HG03039 (cell line): ENCODE measurements around the gene AK8.
A peak's percentile ranks its signal among the peaks of the same experiment; 100 is the strongest.

ENCODE experiments used
- ATAC-seq: cut with Tn5 transposase; IDR thresholded peaks from one replicate; pipeline ENCODE4 v1.9.1; 2021; ENCODE audit warnings: mild to moderate bottlenecking, moderate library complexity; ENCODE audit not compliant: unreplicated experiment

AK8 gene

DNA sequence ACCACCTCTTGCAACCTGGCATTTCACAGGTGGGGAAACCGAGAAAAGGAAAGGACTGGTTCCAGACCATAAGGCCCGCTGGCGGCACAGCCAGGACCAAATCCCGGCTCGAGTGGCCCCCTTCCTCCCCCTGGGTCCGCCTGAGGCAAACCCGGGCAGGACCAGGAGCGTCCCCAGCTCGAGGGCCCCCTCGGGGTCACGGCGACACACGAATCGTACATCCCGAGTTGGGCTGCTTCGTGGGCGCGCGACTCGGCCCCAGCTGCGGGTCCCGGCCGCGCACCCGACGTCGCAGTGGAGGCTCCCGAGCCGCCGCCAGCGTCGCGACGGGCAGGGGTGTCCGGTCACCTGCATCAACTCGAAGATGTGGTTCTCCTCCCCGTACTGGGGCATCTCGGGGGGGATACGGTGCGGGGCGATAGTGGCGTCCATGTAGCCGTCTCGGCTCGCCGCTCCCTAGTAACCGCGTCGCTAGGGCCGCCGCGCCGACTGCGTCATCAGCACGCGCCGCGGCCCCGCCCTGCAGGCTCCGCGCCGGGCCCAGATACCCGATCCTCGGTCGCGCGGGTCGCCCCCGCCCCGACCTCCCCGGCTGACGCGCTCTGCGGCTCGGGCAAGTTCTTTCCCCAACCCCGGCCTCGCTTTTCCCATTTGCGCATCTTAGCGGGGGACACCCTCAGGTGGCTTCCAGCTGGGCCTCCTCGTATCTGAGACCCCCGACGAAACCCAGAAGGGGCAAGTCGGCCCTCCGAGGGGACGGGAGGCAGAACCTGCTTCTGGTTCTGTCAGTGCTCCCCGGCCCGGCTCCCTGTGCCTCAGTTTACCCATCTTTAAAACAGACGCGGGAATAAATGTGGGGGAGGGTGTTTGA lies at the start of gene AK8:
Gene AK8, minus strand, starts transcription at position 461 of the 871 bp plus-strand sequence. Its CDS starts 29 bp downstream, at position 432.
- ATAC-seq, result peak; percentile 60

- no peak for ATAC-seq
These were observed 49.6 kb upstream of the AK8 start for GRCh38 chr9:132927704-132928103.

- ATAC-seq, result no peak
These were observed 45.3 kb upstream of the AK8 start for GRCh38 chr9:132923346-132923902.

GRCh38 chr9:132919614-132920268 lies 41.7 kb upstream of the AK8 start:
- no peak for ATAC-seq

DNA sequence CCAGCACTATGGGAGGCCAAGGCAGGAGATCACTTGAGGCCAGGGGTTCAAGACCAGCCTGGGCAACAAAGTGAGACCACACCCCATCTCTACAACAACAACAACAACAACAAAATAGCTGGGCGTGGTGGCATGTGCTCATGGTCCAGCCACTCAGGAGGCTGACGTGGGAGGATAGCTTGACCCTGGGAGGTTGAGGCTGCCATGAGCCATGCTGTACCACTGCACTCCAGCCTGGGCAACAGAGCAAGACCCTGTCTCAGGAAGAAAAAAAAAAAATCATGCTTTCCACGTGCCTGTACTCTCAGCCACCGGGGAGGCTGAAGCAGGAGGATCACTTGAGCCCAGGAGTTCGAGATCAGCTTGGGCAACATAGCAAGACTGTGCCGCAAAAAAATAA lies 36.8 kb upstream of the AK8 start:
- ATAC-seq, result no peak

DNA sequence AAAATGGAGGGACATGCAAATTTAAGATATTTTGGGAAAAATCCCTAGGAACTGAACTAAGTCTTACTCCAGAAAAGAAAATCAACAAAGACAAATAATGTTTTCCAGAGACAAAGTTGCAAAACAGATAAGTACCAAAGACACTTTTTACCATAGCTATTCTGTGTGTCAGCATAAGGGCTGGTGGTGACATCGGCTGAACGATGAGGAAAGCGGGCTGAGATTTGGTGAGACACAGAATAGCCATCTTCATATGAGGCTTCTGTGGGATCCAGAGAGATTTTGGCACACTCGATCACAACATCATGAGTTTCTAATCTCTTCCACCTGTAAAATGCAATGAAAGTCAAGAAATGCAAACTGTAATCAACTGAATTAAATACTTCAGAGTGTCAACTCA lies 34.0 kb upstream of the AK8 start:
- ATAC-seq, result no peak

DNA sequence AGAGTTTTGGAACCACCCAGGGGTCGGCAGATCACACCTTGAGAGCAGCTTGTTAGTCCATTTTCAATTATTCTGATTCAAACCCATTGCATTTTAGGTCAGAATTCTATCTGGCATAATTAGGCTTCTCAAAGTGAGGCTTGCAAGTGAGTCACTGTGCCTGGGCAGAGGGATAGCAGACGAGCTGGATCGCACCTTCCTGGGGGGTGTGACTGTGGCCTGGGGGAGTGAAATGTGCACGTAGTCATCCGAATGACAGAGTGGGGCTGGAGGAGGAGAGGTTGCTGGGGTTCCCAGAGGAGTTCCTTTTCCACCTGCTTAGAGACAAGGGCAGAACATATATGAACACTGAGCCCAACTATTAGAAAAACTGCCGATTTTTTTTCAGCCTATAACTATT lies 32.3 kb upstream of the AK8 start:
- no peak for ATAC-seq

DNA sequence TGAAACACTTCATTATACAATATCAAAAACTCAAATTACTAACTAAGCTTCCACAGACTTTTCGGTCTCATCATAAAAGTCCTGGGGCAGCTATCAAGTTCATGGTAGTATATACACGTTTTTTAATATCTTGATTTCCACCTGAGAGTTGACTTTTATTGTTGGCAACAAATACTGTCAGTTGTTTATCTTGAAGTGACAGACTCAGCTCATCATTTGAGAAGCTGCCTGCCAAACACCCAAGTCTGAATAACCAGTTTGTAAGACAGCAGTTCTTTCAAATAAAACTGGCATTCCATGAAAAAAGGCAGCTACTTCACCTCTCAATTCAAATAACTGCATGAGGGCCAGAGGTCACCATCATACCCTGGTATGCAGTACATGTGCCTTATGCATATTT lies 31.2 kb upstream of the AK8 start:
- ATAC-seq, result no peak

- no peak for ATAC-seq
These were observed 30.6 kb upstream of the AK8 start for GRCh38 chr9:132908635-132909034.

DNA sequence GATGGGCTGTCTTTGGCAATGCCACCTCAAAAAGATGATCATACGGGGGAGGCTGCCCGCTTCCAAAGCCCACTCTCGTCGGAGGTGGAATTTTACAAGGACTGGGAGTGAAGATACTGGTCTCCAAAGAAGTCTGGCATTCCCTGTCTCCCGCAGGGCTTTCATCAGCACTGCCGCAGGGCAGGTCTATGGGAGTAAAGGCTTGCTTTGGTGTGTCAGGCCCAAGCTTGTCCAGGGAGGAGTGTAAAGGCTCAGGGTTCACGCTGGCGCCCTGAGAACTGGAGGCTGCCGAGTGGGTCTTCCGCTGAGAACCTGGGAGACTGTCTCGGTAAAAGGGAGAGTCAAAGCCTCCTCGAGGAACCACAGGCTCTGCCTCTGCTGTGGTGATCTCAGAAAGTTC lies 27.6 kb upstream of the AK8 start:
- no peak for ATAC-seq

GRCh38 chr9:132903574-132904492 lies 25.7 kb upstream of the AK8 start:
- no peak for ATAC-seq

DNA sequence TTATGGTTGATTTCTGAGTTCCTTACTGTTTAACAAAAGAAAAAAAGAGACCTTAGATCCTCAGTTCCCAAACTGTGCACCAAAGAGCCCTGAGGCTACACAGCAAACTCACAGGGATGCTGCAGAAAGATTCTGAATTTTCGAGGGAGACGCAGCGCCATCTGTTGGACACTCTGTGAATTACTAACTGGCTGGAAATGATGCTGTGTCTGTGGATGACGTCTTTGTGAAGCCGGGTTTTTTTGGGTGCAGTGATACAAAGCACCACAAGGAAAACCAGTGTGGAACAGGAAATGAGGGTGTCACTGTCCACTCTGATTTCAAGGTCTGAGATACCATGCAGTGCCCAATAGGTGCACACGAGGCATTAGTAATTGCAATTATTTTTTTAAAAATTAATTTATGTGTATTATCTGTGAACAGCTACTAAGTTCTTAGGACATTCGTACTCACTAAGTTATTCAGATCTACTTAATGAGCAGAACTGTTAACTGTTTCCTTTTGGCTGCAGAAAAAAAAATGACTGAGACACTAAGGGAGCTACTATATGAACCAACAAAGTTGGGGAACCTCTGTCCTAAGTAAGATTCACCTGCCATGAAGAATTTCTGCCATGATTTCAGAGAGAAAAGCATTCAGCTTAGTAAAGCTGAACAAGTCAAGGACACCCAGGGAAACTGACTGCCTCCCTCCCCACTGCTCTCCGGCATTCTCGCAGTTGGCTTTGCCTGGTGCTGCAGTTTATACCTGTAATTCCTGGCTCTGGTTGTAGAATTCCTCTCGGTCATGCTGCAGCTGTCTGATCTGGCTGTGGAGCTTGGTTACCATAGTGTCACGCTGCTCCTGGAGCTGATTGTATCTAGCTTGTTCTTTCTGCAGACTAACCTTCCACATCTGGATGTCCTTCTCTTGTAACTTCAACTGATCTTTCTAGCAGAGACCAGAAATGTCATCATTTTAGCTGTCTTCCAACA lies 24.1 kb upstream of the AK8 start:
- ATAC-seq, result no peak

- no peak for ATAC-seq
These were observed 20.0 kb upstream of the AK8 start for GRCh38 chr9:132898051-132898450.

GRCh38 chr9:132896906-132897305 lies 18.8 kb upstream of the AK8 start:
- ATAC-seq, result no peak

DNA sequence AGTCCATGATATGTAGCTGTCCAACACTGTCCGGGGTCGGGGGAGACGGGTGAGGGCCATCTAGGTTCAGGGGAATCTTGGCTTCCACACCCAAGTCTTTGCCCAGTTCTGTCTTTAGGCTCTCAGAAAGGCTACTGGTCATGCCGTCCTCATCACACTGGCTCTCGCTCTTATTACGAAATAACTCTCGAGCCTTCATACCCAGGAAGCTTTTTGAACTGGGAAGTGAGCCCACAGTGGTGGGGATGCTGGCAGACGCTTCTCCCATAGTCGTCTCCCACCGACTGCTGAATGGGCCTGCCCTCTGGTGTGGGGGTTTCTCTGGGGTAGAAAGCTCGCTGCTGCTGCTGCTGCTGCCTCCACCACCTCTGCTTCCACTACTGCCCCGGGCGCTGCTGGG lies 18.2 kb upstream of the AK8 start:
- ATAC-seq, result no peak

DNA sequence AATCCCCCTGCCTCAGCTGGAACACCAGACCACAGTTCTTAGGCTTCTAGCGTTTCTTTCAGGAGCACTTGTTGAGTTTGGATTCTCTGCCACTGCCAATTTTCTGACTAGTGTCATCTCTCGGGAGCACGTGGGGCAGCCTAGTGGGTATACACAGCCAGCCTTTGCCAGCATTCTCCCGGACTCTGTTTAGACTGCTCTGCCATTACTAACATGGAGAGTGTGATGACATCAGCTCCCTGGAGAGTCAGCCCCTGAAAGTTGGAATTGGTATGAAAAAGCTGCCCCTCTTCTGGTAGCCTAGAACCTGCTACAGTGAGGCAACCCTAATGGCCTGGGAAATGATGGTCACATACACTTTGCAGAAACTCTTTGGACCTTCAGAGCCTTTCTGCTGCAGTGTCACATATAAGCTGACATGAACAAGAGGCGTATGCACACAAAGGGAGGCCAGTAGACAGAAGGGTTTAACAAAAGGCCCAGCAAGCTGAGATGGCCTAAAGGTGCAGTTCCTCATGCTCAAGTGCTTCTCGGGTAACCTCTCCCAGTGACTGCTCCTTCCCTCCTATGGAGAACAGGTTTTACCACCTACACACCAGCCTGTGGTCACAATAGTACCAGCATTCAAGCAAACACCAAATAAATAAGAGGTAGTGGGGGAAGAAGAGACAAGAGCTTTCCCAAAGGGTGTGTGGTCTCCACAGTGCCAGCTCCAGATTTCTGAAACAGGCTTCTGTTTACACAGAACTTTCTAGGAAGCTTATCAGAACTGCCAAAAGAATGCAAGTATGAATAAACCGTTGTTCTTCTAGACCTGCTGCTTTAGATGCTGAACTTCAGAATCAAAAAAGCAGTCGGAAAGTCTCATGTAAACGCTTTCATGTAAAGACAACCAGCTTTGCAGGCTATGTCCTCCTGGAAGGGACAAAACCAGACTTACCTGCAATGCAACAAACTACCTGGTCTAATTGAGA lies 17.1 kb upstream of the AK8 start:
- no peak for ATAC-seq

GRCh38 chr9:132894346-132894745 lies 16.3 kb upstream of the AK8 start:
- ATAC-seq, result no peak

GRCh38 chr9:132892400-132892799 lies 14.3 kb upstream of the AK8 start:
- no peak for ATAC-seq

DNA sequence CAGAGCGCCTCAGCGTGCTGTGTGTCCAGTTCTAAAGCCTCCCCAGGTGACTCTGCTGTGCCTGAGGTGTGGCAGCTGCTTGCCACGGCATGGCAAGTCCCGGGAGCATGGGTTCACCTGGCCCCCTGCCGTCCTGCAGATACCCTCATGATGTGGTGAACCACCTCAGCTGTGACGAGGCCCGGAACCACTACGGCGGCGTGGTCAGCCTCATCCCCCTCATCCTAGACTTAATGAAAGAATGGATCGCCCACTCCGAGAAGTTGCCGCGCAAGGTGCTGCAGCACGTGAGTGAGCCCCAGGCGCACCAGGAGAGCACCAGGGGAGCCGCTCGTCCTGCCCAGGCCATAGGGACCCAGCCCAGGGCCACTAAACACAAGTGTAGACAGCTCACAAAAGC lies 10.1 kb upstream of the AK8 start:
- no peak for ATAC-seq
